Vagina (tissue), 2 donors: ENCODE data around the gene TULP4.

Experiments
- CTCF ChIP-seq, 3 experiments: fragments of 450-650 bp in 2 of 3; fragments of 200-600 bp in 1 of 3; sonication (generic) in 1 of 3; IDR thresholded peaks; one replicate each; pipeline ENCODE4 v1.5.1; 2017 to 2019; ENCODE audit warnings: antibody characterized with exemption in 3 of 3, mild to moderate bottlenecking in 2 of 3, moderate library complexity in 2 of 3
- POLR2A ChIP-seq, 2 donors: fragments of 450-650 bp; IDR thresholded peaks; one replicate each; pipeline ENCODE4 v1.6.1; 2017; ENCODE audit warnings: antibody characterized with exemption in 2 of 2, mild to moderate bottlenecking in 2 of 2, moderate library complexity in 2 of 2

GRCh38 chr6:158517038-158517437 is 204.8 kb downstream of the TULP4 start:
- TF ChIP-seq CTCF (IDR thresholded peaks at IDR 0.05) (no peak), POLR2A (IDR thresholded peaks at IDR 0.05) (no peak)
